HG02970 (cell line): Measurements from ENCODE around the gene ZNF423.

Source experiments
- ATAC-seq: cut with Tn5 transposase; IDR thresholded peaks from one replicate; pipeline ENCODE4 v1.9.1; 2021; ENCODE audit warnings: mild to moderate bottlenecking, moderate library complexity, moderate number of reproducible peaks; ENCODE audit not compliant: unreplicated experiment, low FRiP score

ZNF423 gene

GRCh38 chr16:49439050-49439449, 416.9 kb downstream of the ZNF423 start:
- ATAC-seq, result no peak
